GM12892 (cell line): Measurements from ENCODE around the gene RAN.

Source experiments
- POLR2A ChIP-seq: IDR thresholded peaks from 2 replicates; pipeline ENCODE4 v1.6.1; 2011; ENCODE audit warnings: low read depth, low read length, control low read depth
- POLR2AphosphoS5 ChIP-seq: IDR thresholded peaks from 2 replicates; pipeline ENCODE4 v1.6.1; 2011; ENCODE audit warnings: low read depth, low read length, control low read depth
- TAF1 ChIP-seq: IDR thresholded peaks from 2 replicates; pipeline ENCODE4 v1.6.1; 2011; ENCODE audit warnings: low read depth, mild to moderate bottlenecking, control low read depth, low read length, borderline replicate concordance

- TF ChIP-seq POLR2AphosphoS5 (no peak), TAF1 (no peak), POLR2A (no peak)
Measured at GRCh38 chr12:130846369-130846768, 25.5 kb upstream of the RAN start.
